Measurements from ENCODE around the gene LRATD1. TPM values are rescaled to one million over a fixed set of nuclear protein-coding genes. Genes with fewer than 3 reads are reported as not detected.

Gene LRATD1
- total and polyA plus RNA-seq, 3 donors from 2014 or later: 39.4 to 133 (median 94.5) TPM

- Histone ChIP-seq H3K4me3 (no peak overlapping the region), H3K27ac (no peak overlapping the region), H3K36me3 (ENCODE audit: low read depth, missing control alignments) (no peaks in the 10 kb centered on the region), H3K4me1 (no peaks in the 10 kb centered on the region), H3K9me3 (no peaks in the 10 kb centered on the region), H3K27me3 (no peaks in the 10 kb centered on the region)
- TF ChIP-seq CTCF (IDR thresholded peaks at IDR 0.05) (no peak), POLR2A (IDR thresholded peaks at IDR 0.05) (no peak)
- DNase-seq: no peak
- intact Hi-C loops (cut with DNase I; ENCODE audit: low total_unique reads): no loop called here
- WGBS, 2 donors: 88 to 94% methylated on average over 3 of the region's 3 CpGs
Observed at GRCh38 chr2:14601156-14601770, 31.3 kb upstream of the LRATD1 start.

GRCh38 chr2:14602309-14602708 lies 30.2 kb upstream of the LRATD1 start:
- Histone ChIP-seq H3K9me3 (no peaks in the 10 kb centered on the region), H3K4me1 (no peaks in the 10 kb centered on the region), H3K4me3 (no peak overlapping the region), H3K27ac (no peak overlapping the region), H3K27me3 (no peaks in the 10 kb centered on the region), H3K36me3 (ENCODE audit: low read depth, missing control alignments) (no peaks in the 10 kb centered on the region)
- intact Hi-C loops (cut with DNase I; ENCODE audit: low total_unique reads): no loop called here
- TF ChIP-seq POLR2A (IDR thresholded peaks at IDR 0.05): no peak
- no peak for TF ChIP-seq CTCF (IDR thresholded peaks at IDR 0.05)
- no peak for DNase-seq
- WGBS, 2 donors: 79 to 89% methylated on average over 1 of the region's 1 CpG

- intact Hi-C loops (cut with DNase I; ENCODE audit: low total_unique reads): no loop called here
- no peaks in the 10 kb centered on the region for H3K27me3 ChIP-seq
- no peak for TF ChIP-seq POLR2A (IDR thresholded peaks at IDR 0.05)
- no peak for TF ChIP-seq CTCF (IDR thresholded peaks at IDR 0.05)
- no peaks in the 10 kb centered on the region for H3K36me3 ChIP-seq (ENCODE audit: low read depth, missing control alignments)
- H3K9me3 ChIP-seq: no peaks in the 10 kb centered on the region
- H3K27ac ChIP-seq: no peak overlapping the region
- no peaks in the 10 kb centered on the region for H3K4me1 ChIP-seq
- H3K4me3 ChIP-seq: no peak overlapping the region
- DNase-seq: no peak
- WGBS, 2 donors: 62% methylated on average over 2 of the region's 2 CpGs
Observed at GRCh38 chr2:14603676-14604075, 28.8 kb upstream of the LRATD1 start.

GRCh38 chr2:14608245-14608644 lies 24.3 kb upstream of the LRATD1 start:
- no peak for DNase-seq
- H3K9me3 ChIP-seq: no peaks in the 10 kb centered on the region
- H3K36me3 ChIP-seq (ENCODE audit: low read depth, missing control alignments): no peaks in the 10 kb centered on the region
- no peak for TF ChIP-seq POLR2A (IDR thresholded peaks at IDR 0.05)
- no peak for TF ChIP-seq CTCF (IDR thresholded peaks at IDR 0.05)
- no peaks in the 10 kb centered on the region for H3K4me1 ChIP-seq
- no peak overlapping the region for H3K4me3 ChIP-seq
- WGBS, 2 donors: 84 to 96% methylated on average over 2 of the region's 2 CpGs
- H3K27me3 ChIP-seq: no peaks in the 10 kb centered on the region
- no peak overlapping the region for H3K27ac ChIP-seq
- intact Hi-C loops (cut with DNase I; ENCODE audit: low total_unique reads): no loop called here

GRCh38 chr2:14614017-14614416 lies 18.5 kb upstream of the LRATD1 start:
- Histone ChIP-seq H3K27ac (no peak overlapping the region), H3K27me3 (no peaks in the 10 kb centered on the region), H3K4me3 (no peak overlapping the region), H3K36me3 (ENCODE audit: low read depth, missing control alignments) (no peaks in the 10 kb centered on the region), H3K4me1 (no peaks in the 10 kb centered on the region), H3K9me3 (no peaks in the 10 kb centered on the region)
- TF ChIP-seq CTCF (IDR thresholded peaks at IDR 0.05): no peak
- TF ChIP-seq POLR2A (IDR thresholded peaks at IDR 0.05): no peak
- intact Hi-C loops (cut with DNase I; ENCODE audit: low total_unique reads): no loop called here
- DNase-seq: no peak
